HG03520 (cell line): ENCODE measurements around the gene P2RY11.

ENCODE experiments used
- ATAC-seq: cut with Tn5 transposase; IDR thresholded peaks from one replicate; pipeline ENCODE4 v1.9.1; 2021; ENCODE audit warnings: mild to moderate bottlenecking, moderate library complexity; ENCODE audit not compliant: unreplicated experiment

The P2RY11 gene

DNA sequence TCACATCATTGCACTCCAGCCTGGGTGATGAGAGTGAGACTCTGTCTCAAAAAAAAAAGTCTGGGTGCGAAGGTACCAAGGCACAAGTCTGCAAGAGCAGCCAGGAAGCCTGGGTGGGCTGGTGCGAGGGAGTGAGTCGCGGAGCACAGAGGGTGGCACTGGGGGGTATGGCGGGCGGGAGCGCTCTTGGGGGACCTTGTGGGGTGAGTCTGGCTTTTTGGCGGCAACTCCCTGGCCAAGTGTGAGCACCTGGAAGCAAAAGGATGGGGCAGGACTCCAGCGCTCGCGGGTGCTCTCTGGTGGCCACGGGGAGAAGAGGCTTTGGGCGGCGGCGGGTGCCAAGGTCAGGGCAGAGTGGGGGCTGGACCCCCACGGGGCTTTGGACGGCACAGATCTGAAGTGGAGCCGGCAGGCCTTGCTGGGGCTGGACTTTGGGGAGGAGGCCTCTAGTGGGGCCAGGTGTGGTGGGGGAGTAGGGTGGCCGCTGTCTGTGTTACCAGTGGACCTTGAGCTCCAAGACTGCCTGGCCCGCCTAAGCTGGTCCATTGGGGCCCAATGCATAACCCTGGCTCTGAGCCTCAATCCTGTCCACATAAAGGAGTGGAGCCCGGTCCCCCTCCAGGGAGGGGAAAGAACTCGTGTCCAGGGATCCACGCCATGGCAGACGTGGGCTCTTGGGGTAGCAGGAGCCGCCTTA is 1.6 kb downstream of the P2RY11 start:
- ATAC-seq = no peak

DNA sequence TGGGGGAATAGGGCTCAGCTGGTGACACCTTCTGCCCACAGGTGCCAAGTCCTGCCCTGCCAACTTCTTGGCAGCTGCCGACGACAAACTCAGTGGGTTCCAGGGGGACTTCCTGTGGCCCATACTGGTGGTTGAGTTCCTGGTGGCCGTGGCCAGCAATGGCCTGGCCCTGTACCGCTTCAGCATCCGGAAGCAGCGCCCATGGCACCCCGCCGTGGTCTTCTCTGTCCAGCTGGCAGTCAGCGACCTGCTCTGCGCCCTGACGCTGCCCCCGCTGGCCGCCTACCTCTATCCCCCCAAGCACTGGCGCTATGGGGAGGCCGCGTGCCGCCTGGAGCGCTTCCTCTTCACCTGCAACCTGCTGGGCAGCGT is 2.1 kb downstream of the P2RY11 start:
- no peak for ATAC-seq

DNA sequence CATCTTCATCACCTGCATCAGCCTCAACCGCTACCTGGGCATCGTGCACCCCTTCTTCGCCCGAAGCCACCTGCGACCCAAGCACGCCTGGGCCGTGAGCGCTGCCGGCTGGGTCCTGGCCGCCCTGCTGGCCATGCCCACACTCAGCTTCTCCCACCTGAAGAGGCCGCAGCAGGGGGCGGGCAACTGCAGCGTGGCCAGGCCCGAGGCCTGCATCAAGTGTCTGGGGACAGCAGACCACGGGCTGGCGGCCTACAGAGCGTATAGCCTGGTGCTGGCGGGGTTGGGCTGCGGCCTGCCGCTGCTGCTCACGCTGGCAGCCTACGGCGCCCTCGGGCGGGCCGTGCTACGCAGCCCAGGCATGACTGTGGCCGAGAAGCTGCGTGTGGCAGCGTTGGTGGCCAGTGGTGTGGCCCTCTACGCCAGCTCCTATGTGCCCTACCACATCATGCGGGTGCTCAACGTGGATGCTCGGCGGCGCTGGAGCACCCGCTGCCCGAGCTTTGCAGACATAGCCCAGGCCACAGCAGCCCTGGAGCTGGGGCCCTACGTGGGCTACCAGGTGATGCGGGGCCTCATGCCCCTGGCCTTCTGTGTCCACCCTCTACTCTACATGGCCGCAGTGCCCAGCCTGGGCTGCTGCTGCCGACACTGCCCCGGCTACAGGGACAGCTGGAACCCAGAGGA is 2.6 kb downstream of the P2RY11 start:
- no peak for ATAC-seq

DNA sequence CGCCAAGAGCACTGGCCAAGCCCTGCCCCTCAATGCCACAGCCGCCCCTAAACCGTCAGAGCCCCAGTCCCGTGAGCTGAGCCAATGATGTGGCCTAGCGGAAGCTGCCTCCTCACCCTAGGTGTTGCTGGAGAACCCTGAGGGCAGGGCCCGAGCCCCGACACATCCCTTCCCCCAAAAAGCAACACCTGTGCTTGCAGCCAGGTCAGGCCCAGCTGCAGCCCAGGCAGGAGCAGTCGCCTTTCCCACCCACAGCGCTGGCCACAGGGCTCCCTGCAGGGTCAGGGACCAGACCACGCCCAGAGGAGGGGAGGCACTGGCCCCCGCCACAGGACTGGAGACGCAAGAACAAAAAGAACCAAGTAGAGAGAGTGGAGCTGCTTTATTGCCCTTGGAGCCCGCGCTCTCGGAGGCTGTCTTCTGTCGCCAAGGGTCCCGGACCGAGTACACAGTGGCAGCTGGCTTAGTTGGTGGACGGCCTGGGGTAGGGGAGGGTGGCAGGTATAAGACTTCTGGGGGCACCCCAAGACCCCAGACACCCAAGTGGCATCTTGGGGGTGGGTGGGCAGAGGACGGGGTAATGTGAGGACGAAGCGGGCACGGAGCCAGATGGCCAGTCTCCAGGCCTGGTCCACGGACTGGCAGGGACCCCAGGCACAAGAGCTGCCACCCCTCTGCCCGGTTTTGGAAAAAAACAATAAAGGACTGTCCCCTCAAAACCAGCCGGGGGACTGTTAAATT is 3.3 kb downstream of the P2RY11 start:
- ATAC-seq = no peak

- ATAC-seq = no peak
These were observed 4.0 kb downstream of the P2RY11 start for GRCh38 chr19:10115392-10116084.

GRCh38 chr19:10116085-10116865 is 4.8 kb downstream of the P2RY11 start:
- no peak for ATAC-seq

- ATAC-seq = no peak
These were observed 5.5 kb downstream of the P2RY11 start for GRCh38 chr19:10116866-10117616.

DNA sequence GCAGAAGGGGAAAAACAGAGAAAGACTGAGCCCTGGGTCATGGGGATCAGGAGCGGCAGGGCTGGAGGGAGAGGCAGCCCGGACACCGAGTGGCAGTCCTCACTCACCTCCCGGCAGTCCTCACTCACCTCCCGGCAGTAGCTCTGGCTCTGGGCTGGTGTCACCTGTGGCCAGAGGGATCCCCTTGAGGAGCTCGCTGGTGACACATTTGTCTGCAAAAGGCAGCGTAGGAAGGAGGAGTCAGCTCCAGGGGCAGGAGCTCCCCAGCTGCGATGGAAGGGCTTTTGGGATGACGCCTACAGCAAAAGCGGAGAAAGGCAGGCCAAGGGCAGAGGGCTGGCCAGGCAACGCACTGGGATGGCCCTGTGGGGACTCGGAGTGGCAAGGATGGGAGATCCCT is 7.5 kb downstream of the P2RY11 start:
- ATAC-seq = no peak

- ATAC-seq = no peak
These were observed 9.2 kb downstream of the P2RY11 start for GRCh38 chr19:10120538-10121189.

GRCh38 chr19:10122045-10122444 is 10.6 kb downstream of the P2RY11 start:
- no peak for ATAC-seq

- no peak for ATAC-seq
These were observed 12.9 kb downstream of the P2RY11 start for GRCh38 chr19:10124429-10124828.

GRCh38 chr19:10126213-10126639 is 14.7 kb downstream of the P2RY11 start:
- ATAC-seq = no peak

GRCh38 chr19:10132905-10133304 is 21.4 kb downstream of the P2RY11 start:
- no peak for ATAC-seq

DNA sequence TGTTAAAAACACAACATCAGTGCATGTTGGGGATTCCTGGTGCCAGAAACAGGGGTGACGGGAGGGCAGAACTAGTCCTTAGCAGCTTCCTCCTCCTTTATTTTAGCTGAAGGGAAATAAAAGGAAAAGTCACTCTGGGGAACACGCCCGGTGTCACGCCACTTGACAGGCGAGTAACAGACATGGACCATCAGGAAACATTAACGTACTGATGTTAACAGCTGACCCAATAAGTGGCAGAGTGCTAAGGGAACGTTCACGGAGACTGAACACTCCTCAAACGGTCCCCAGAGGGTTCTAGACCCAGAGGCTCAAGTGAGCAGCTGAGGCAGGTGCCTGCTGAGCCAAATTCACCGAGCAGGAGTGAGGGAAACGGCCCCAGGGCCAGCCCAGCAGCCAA is 22.1 kb downstream of the P2RY11 start:
- ATAC-seq = no peak

DNA sequence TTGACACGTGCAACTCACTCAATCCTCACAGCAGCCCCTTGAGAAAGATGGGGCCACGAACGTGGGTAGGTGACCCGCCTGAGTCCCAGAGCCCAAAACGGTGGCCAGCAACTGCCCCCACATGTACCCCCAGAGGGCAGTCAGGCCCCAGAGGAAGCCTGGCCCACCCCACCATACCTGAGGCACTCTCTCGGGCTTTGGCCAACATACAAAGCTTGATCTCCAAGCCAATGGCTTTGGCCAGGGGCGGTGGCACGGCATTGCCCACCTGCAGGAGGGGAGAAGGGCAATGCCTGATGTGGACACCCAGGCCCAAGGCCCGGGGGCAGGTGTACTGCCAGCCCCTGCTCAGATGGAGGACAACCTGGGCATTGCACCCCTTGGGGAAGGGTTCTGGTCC is 22.5 kb downstream of the P2RY11 start:
- no peak for ATAC-seq

GRCh38 chr19:10135551-10136334 is 24.2 kb downstream of the P2RY11 start:
- no peak for ATAC-seq

DNA sequence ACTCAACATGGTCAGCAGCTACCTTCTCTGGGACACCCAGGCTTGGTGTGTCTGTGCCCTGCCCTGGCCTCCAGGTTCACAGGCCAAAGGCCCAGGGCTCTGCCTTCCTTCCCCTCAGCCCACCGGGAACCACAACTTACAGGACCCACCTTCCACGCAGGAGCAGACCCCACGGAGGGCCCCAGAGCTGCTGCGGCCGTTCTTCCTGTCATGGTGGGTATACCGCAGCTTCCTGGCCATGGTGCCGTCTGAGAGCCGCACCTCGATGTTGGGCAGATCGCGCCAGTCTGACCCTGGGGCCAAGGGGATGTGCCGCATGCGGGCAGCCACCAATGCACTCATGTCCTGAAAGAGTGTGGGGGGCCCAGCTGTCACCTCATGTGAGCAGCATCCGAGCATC is 25.4 kb downstream of the P2RY11 start:
- ATAC-seq = no peak
